CD8-positive, alpha-beta memory T cell (primary cell): ENCODE data around the gene DTNB. TPM values are rescaled to one million over a fixed set of nuclear protein-coding genes. Genes with fewer than 3 reads are reported as not detected.

Experiments
- CTCF ChIA-PET: fragments of 350-600 bp; sonication (Branson Sonifier 250); formaldehyde crosslinking; loops from one replicate; lab custom pipeline; 2021; ENCODE audit warnings: antibody characterized with exemption; lab: Charles Lee
- POLR2A ChIA-PET: fragments of 350-600 bp; sonication (Branson Sonifier 250); formaldehyde crosslinking; loops from one replicate; lab custom pipeline; 2021; ENCODE audit warnings: antibody characterized with exemption; lab: Charles Lee
- DNase-seq, 5 donors: peaks; one replicate each; pipeline versions ENCODE4 v3.0.0 to v3.0.0-alpha.2; 2020 to 2022; ENCODE audit warnings: mixed read lengths in 1 of 5
- H3K27ac ChIP-seq: one replicate; pipeline ENCODE4 v1.7.0; 2013; ENCODE audit warnings: low read depth, mild to moderate bottlenecking, low read length, moderate library complexity
- H3K27me3 ChIP-seq: 2 replicates; pipeline ENCODE4 v1.7.0; 2013; ENCODE audit warnings: low read length, mild to moderate bottlenecking; ENCODE audit not compliant: insufficient read depth, poor library complexity, severe bottlenecking
- H3K36me3 ChIP-seq: 2 replicates; pipeline ENCODE4 v1.7.0; 2013; ENCODE audit warnings: mild to moderate bottlenecking, low read length, moderate library complexity; ENCODE audit not compliant: insufficient read depth
- H3K4me1 ChIP-seq: 2 replicates; pipeline ENCODE4 v1.7.0; 2013; ENCODE audit warnings: mild to moderate bottlenecking, low read length, moderate library complexity; ENCODE audit not compliant: insufficient read depth
- H3K4me3 ChIP-seq: 2 replicates; pipeline ENCODE4 v1.7.0; 2013; ENCODE audit warnings: mild to moderate bottlenecking, low read length
- H3K9me3 ChIP-seq: 2 replicates; pipeline ENCODE4 v1.7.0; 2013; ENCODE audit warnings: mild to moderate bottlenecking, low read length
- H3K27ac Mint-ChIP-seq, 8 donors: one replicate each; pipeline ENCODE4 v1.8.0; 2020 to 2021; ENCODE audit warnings: mixed read lengths in 8 of 8, mild to moderate bottlenecking in 6 of 8, inconsistent platforms in 3 of 8, moderate library complexity in 3 of 8
- H3K27me3 Mint-ChIP-seq, 2 donors: one replicate each; pipeline ENCODE4 v1.8.0; 2020 to 2021; ENCODE audit warnings: mixed read lengths in 2 of 2, mild to moderate bottlenecking in 1 of 2, moderate library complexity in 1 of 2
- H3K36me3 Mint-ChIP-seq, 3 donors: one replicate each; pipeline ENCODE4 v1.8.0; 2020 to 2021; ENCODE audit warnings: mixed read lengths in 3 of 3, inconsistent platforms in 1 of 3, mild to moderate bottlenecking in 1 of 3
- H3K4me1 Mint-ChIP-seq, 3 donors: one replicate each; pipeline ENCODE4 v1.8.0; 2020 to 2021; ENCODE audit warnings: mixed read lengths in 3 of 3, inconsistent platforms in 1 of 3, mild to moderate bottlenecking in 1 of 3
- H3K4me3 Mint-ChIP-seq, 7 donors: one replicate each; pipeline ENCODE4 v1.8.0; 2020 to 2021; ENCODE audit warnings: mixed read lengths in 7 of 7, mild to moderate bottlenecking in 6 of 7, moderate library complexity in 4 of 7, inconsistent platforms in 2 of 7
- H3K9me3 Mint-ChIP-seq, 5 donors: one replicate each; pipeline ENCODE4 v1.8.0; 2020 to 2022; ENCODE audit warnings: mixed read lengths in 5 of 5, mild to moderate bottlenecking in 3 of 5, moderate library complexity in 2 of 5, inconsistent platforms in 1 of 5
- polyA plus RNA-seq: library from polyadenylated mRNA; unstranded; fragments of 300-500 nt; fragmentation: Illumina TruSeq; gene quantifications from one replicate; pipeline ENCODE4 v1.2.3, GENCODE V29; 2021
- total RNA-seq, 2 experiments: library from RNA; stranded (reverse); gene quantifications; one replicate each; pipeline ENCODE4 v1.2.3, GENCODE V29; 2021

The DTNB gene
- total and polyA plus RNA-seq, 3 experiments from 2014 or later = 15.2 to 19.4 (median 16.8) TPM

GRCh38 chr2:25421820-25422411 lies 251.5 kb downstream of the DTNB start:
- no peak overlapping the region for H3K4me3 Mint-ChIP-seq
- no peaks in the 10 kb centered on the region for H3K36me3 ChIP-seq
- H3K9me3 Mint-ChIP-seq = no peaks in the 10 kb centered on the region
- no peak overlapping the region for H3K27ac ChIP-seq
- no peak overlapping the region for H3K27ac Mint-ChIP-seq
- H3K27me3 ChIP-seq = no peaks in the 10 kb centered on the region
- ChIA-PET POLR2A (no interaction called here), CTCF (no interaction called here)
- H3K9me3 ChIP-seq = no peaks in the 10 kb centered on the region
- peaks cover 20 to 43% (median 32%) of the 10 kb centered on the region in 3 donors for H3K36me3 Mint-ChIP-seq
- H3K27me3 Mint-ChIP-seq = no peaks in the 10 kb centered on the region
- no peak overlapping the region for H3K4me3 ChIP-seq
- H3K4me1 Mint-ChIP-seq = peaks cover 0 to 13% (median 3%) of the 10 kb centered on the region in 3 donors
- no peak for DNase-seq
- H3K4me1 ChIP-seq = no peaks in the 10 kb centered on the region

GRCh38 chr2:25421289-25421688 lies 252.1 kb downstream of the DTNB start:
- peaks cover 0 to 19% (median 6%) of the 10 kb centered on the region in 3 donors for H3K4me1 Mint-ChIP-seq
- H3K4me1 ChIP-seq = no peaks in the 10 kb centered on the region
- peaks cover 20 to 40% (median 30%) of the 10 kb centered on the region in 3 donors for H3K36me3 Mint-ChIP-seq
- no peak for DNase-seq
- no peaks in the 10 kb centered on the region for H3K9me3 Mint-ChIP-seq
- no peak overlapping the region for H3K4me3 ChIP-seq
- no peaks in the 10 kb centered on the region for H3K27me3 Mint-ChIP-seq
- H3K36me3 ChIP-seq = no peaks in the 10 kb centered on the region
- H3K27ac Mint-ChIP-seq = peak overlapping the region in 1 of 8 donors; percentile 31
- CTCF ChIA-PET = no interaction called here
- POLR2A ChIA-PET = no interaction called here
- H3K9me3 ChIP-seq = no peaks in the 10 kb centered on the region
- H3K27me3 ChIP-seq = no peaks in the 10 kb centered on the region
- no peak overlapping the region for H3K27ac ChIP-seq
- H3K4me3 Mint-ChIP-seq = no peak overlapping the region

- CTCF ChIA-PET = no interaction called here
- Mint-ChIP-seq H3K4me3 (no peak overlapping the region), H3K9me3 (no peaks in the 10 kb centered on the region), H3K27me3 (no peaks in the 10 kb centered on the region), H3K36me3 (peaks cover 20 to 39% (median 33%) of the 10 kb centered on the region in 3 donors), H3K27ac (peak overlapping the region in 1 of 8 donors; percentile 13), H3K4me1 (peaks cover 0 to 19% (median 6%) of the 10 kb centered on the region in 3 donors)
- Histone ChIP-seq H3K4me3 (no peak overlapping the region), H3K36me3 (no peaks in the 10 kb centered on the region), H3K4me1 (no peaks in the 10 kb centered on the region), H3K27me3 (no peaks in the 10 kb centered on the region), H3K27ac (no peak overlapping the region), H3K9me3 (no peaks in the 10 kb centered on the region)
- no peak for DNase-seq
- POLR2A ChIA-PET = no interaction called here
These were observed 252.5 kb downstream of the DTNB start for GRCh38 chr2:25420820-25421237.

- Histone ChIP-seq H3K27me3 (no peaks in the 10 kb centered on the region), H3K9me3 (no peaks in the 10 kb centered on the region), H3K36me3 (no peaks in the 10 kb centered on the region), H3K27ac (no peak overlapping the region), H3K4me1 (no peaks in the 10 kb centered on the region), H3K4me3 (no peak overlapping the region)
- no peaks in the 10 kb centered on the region for H3K9me3 Mint-ChIP-seq
- H3K4me3 Mint-ChIP-seq = no peak overlapping the region
- H3K4me1 Mint-ChIP-seq = peaks cover 0 to 19% (median 6%) of the 10 kb centered on the region in 3 donors
- ChIA-PET CTCF (no interaction called here), POLR2A (no interaction called here)
- H3K36me3 Mint-ChIP-seq = peaks cover 20 to 38% (median 33%) of the 10 kb centered on the region in 3 donors
- H3K27ac Mint-ChIP-seq = peak overlapping the region in 1 of 8 donors; percentile 58
- H3K27me3 Mint-ChIP-seq = no peaks in the 10 kb centered on the region
- no peak for DNase-seq
These were observed 253.6 kb downstream of the DTNB start for GRCh38 chr2:25419678-25420242.

GRCh38 chr2:25418944-25419677 lies 254.3 kb downstream of the DTNB start:
- no peak overlapping the region for H3K27ac ChIP-seq
- ChIA-PET CTCF (no interaction called here), POLR2A (no interaction called here)

GRCh38 chr2:25417715-25418369 lies 255.5 kb downstream of the DTNB start:
- POLR2A ChIA-PET = no interaction called here
- Mint-ChIP-seq H3K4me1 (peaks cover 0 to 19% (median 6%) of the 10 kb centered on the region in 3 donors), H3K9me3 (no peaks in the 10 kb centered on the region), H3K27ac (peak overlapping the region in 1 of 8 donors; percentile 17), H3K36me3 (peaks cover 24 to 35% (median 31%) of the 10 kb centered on the region in 3 donors), H3K4me3 (no peak overlapping the region), H3K27me3 (no peaks in the 10 kb centered on the region)
- no peaks in the 10 kb centered on the region for H3K36me3 ChIP-seq
- no peak overlapping the region for H3K4me3 ChIP-seq
- no peak for DNase-seq
- no peak overlapping the region for H3K27ac ChIP-seq
- no peaks in the 10 kb centered on the region for H3K27me3 ChIP-seq
- no peaks in the 10 kb centered on the region for H3K4me1 ChIP-seq
- H3K9me3 ChIP-seq = no peaks in the 10 kb centered on the region
- CTCF ChIA-PET = interaction anchor here (1.3 kb wide), 1 partner anchor 10 kb away, joined by 4 read pairs; no protein-coding TSS in a partner anchor

More at GRCh38 chr2:25418944-25419677, 254.3 kb downstream of the DTNB start:
- Mint-ChIP-seq H3K27ac (peak overlapping the region in 1 of 8 donors; percentile 58), H3K9me3 (no peaks in the 10 kb centered on the region), H3K4me1 (peaks cover 0 to 19% (median 6%) of the 10 kb centered on the region in 3 donors), H3K27me3 (no peaks in the 10 kb centered on the region), H3K4me3 (no peak overlapping the region), H3K36me3 (peaks cover 20 to 35% (median 31%) of the 10 kb centered on the region in 3 donors)
- no peak for DNase-seq
- H3K9me3 ChIP-seq = no peaks in the 10 kb centered on the region
- no peaks in the 10 kb centered on the region for H3K4me1 ChIP-seq
- H3K36me3 ChIP-seq = no peaks in the 10 kb centered on the region
- no peaks in the 10 kb centered on the region for H3K27me3 ChIP-seq
- no peak overlapping the region for H3K4me3 ChIP-seq

- Histone ChIP-seq H3K27me3 (no peaks in the 10 kb centered on the region), H3K27ac (no peak overlapping the region), H3K36me3 (no peaks in the 10 kb centered on the region), H3K4me3 (no peak overlapping the region), H3K9me3 (no peaks in the 10 kb centered on the region), H3K4me1 (no peaks in the 10 kb centered on the region)
- Mint-ChIP-seq H3K4me1 (peaks cover 0 to 19% (median 6%) of the 10 kb centered on the region in 3 donors), H3K36me3 (peaks cover 24 to 31% (median 29%) of the 10 kb centered on the region in 3 donors), H3K9me3 (no peaks in the 10 kb centered on the region), H3K27me3 (no peaks in the 10 kb centered on the region), H3K27ac (peak overlapping the region in 1 of 8 donors; percentile 63), H3K4me3 (no peak overlapping the region)
- CTCF ChIA-PET = interaction anchor here (1.3 kb wide), 2 partner anchors 11 to 54 kb away, joined by 3 to 4 read pairs; no protein-coding TSS in a partner anchor
- POLR2A ChIA-PET = no interaction called here
- DNase-seq = no peak
These were observed 256.7 kb downstream of the DTNB start for GRCh38 chr2:25416674-25417073.
